HepG2 (cell line): ENCODE measurements around the gene NPSR1. TPM values are rescaled to one million over a fixed set of nuclear protein-coding genes. Genes with fewer than 3 reads are reported as not detected.

Experiments used
- ATAC-seq: fragments of 200-7000 bp; cut with Tn5 transposase; 3 replicates; pipeline ENCODE4 v1.9.1; 2020; ENCODE audit warnings: mild to moderate bottlenecking, moderate library complexity
- BruUV-seq: library from RNA; stranded (reverse); fragments of 400-500 nt; replicated peaks from 2 replicates; lab custom pipeline; 2021; lab: Mats Ljungman, UMichigan
- CTCF ChIA-PET: fragments of 300-600 bp; formaldehyde crosslinking; extraction: SDS; loops from one replicate; lab custom pipeline; 2021; ENCODE audit warnings: low total read pairs, inconsistent platforms, low intra/inter-chr PET ratio; lab: Yijun Ruan, JAX
- POLR2A ChIA-PET: fragments of 350-600 bp; sonication (Branson Sonifier 250); formaldehyde crosslinking; loops from one replicate; lab custom pipeline; 2020; ENCODE audit warnings: antibody characterized with exemption, inconsistent platforms; lab: Yijun Ruan, JAX
- DNase-seq: peaks from one replicate; pipeline ENCODE4 v3.0.0-alpha.2; 2015; ENCODE audit warnings: low spot score
- FAIRE-seq: peaks from 3 replicates; lab custom pipeline; 2011; peaks lifted over from hg19 to GRCh38; lab: Jason Lieb, UNC
- H2AFZ ChIP-seq: one replicate; pipeline ENCODE4 v1.6.1; 2011; ENCODE audit warnings: low read length, inconsistent platforms
- H3K27ac ChIP-seq: fragments of 300-600 bp; 3 replicates; pipeline ENCODE4 v1.8.0; 2011; ENCODE audit warnings: mixed run types, mild to moderate bottlenecking, mixed read lengths, low read length, inconsistent platforms; ENCODE audit not compliant: insufficient read depth; ENCODE audit errors: extremely low read length
- H3K27me3 ChIP-seq, 2 experiments: fragments of 200-600 bp in 1 of 2; 2 replicates in 1 of 2; 3 replicates in 1 of 2; pipeline versions ENCODE4 v1.6.0 to v1.8.0; 2011; ENCODE audit warnings: low read length in 2 of 2, mild to moderate bottlenecking in 2 of 2, moderate library complexity in 2 of 2, inconsistent platforms in 1 of 2; ENCODE audit not compliant: insufficient read depth in 2 of 2, control insufficient read depth in 1 of 2
- H3K36me3 ChIP-seq, 2 experiments: fragments of 200-600 bp in 1 of 2; replicated peaks in 1 of 2; 2 replicates in 1 of 2; 3 replicates in 1 of 2; pipeline versions ENCODE4 v1.5.1 to v1.8.0; 2011; ENCODE audit warnings: low read length in 2 of 2, inconsistent platforms in 1 of 2; ENCODE audit not compliant: insufficient read depth in 2 of 2, control insufficient read depth in 1 of 2
- H3K4me1 ChIP-seq: 2 replicates; pipeline ENCODE4 v1.5.1; 2012; ENCODE audit warnings: low read length, inconsistent platforms; ENCODE audit not compliant: insufficient read depth
- H3K4me2 ChIP-seq: 2 replicates; pipeline ENCODE4 v1.6.0; 2011; ENCODE audit warnings: low read depth, low read length, inconsistent platforms
- H3K4me3 ChIP-seq, 3 experiments: fragments of 200-600 bp in 1 of 3; sonication (generic), shearing (Covaris generic) in 1 of 3; replicated peaks in 1 of 3; 2 replicates each; pipeline ENCODE4 v1.5.1; 2011 to 2016; ENCODE audit warnings: low read length in 3 of 3, inconsistent platforms in 2 of 3, low read depth in 2 of 3, mild to moderate bottlenecking in 2 of 3, control low read depth in 1 of 3, mixed read lengths in 1 of 3; ENCODE audit not compliant: insufficient read depth in 1 of 3
- H3K79me2 ChIP-seq: one replicate; pipeline ENCODE4 v1.6.1; 2011; ENCODE audit warnings: low read length, inconsistent platforms; ENCODE audit not compliant: insufficient read depth
- H3K9ac ChIP-seq: 2 replicates; pipeline ENCODE4 v1.6.0; 2011; ENCODE audit warnings: mild to moderate bottlenecking, low read depth, low read length, inconsistent platforms; ENCODE audit not compliant: insufficient read depth
- H3K9me3 ChIP-seq: 2 replicates; pipeline ENCODE4 v1.5.1; 2012; ENCODE audit warnings: mild to moderate bottlenecking, low read length
- H4K20me1 ChIP-seq: 2 replicates; pipeline ENCODE4 v1.6.0; 2011; ENCODE audit warnings: inconsistent platforms, mild to moderate bottlenecking, low read length, moderate library complexity; ENCODE audit not compliant: insufficient read depth
- HDAC1 ChIP-seq: sonication (generic); formaldehyde crosslinking; IDR thresholded peaks from 2 replicates; pipeline ENCODE4 v1.5.1; 2020; ENCODE audit warnings: mild to moderate bottlenecking, missing genetic modification reagents
- MIER2 ChIP-seq: IDR thresholded peaks from 2 replicates; pipeline ENCODE4 v1.6.1; 2016; ENCODE audit warnings: missing biosample characterization, missing genetic modification reagents
- NCOA1 ChIP-seq: sonication (generic); formaldehyde crosslinking; IDR thresholded peaks from 2 replicates; pipeline ENCODE4 v1.9.0; 2021; ENCODE audit warnings: missing genetic modification reagents
- RNF2 ChIP-seq: fragments of 450-650 bp; conservative IDR thresholded peaks from 2 replicates; pipeline ENCODE4 v1.6.1; 2016; ENCODE audit warnings: low read depth
- SAP130 ChIP-seq: IDR thresholded peaks from 2 replicates; pipeline ENCODE4 v1.6.1; 2016; ENCODE audit warnings: low read depth
- TEAD3 ChIP-seq: optimal IDR thresholded peaks from 2 replicates; pipeline ENCODE3; 2016; ENCODE audit warnings: borderline replicate concordance
- XBP1 ChIP-seq: sonication (generic); formaldehyde crosslinking; IDR thresholded peaks from 2 replicates; pipeline ENCODE4 v1.5.0; 2020; ENCODE audit warnings: missing genetic modification reagents
- ZNF143 ChIP-seq: sonication (generic); formaldehyde crosslinking; IDR thresholded peaks from 2 replicates; pipeline ENCODE4 v1.4.0; 2020; ENCODE audit warnings: missing genetic modification reagents
- ZNF225 ChIP-seq: sonication (generic); formaldehyde crosslinking; IDR thresholded peaks from 2 replicates; pipeline ENCODE4 v1.4.0; 2020; ENCODE audit warnings: mild to moderate bottlenecking, missing genetic modification reagents
- ZNF557 ChIP-seq: sonication (generic); formaldehyde crosslinking; IDR thresholded peaks from 2 replicates; pipeline ENCODE4 v1.4.0; 2020; ENCODE audit warnings: missing genetic modification reagents
- ZNF569 ChIP-seq: sonication (generic); formaldehyde crosslinking; IDR thresholded peaks from 2 replicates; pipeline ENCODE4 v1.5.0; 2020; ENCODE audit warnings: mild to moderate bottlenecking, missing genetic modification reagents, moderate library complexity, borderline replicate concordance
- whole genome bisulfite sequencing: methylation state at CpG from one replicate; pipeline ENCODE4 v1.1.6; 2017; ENCODE audit warnings: low lambda C conversion rate; 5-methylcytosine and 5-hydroxymethylcytosine counted together
- in situ Hi-C: cut with HindIII; loops from 2 replicates; pipeline ENCODE4 v1.10.0; 2017; ENCODE audit warnings: low pct_unique_long_range_greater_than_20kb; ENCODE audit not compliant: extremely low pct_ligation_motif_present
- intact Hi-C: fragments of 100-400 bp; cut with micrococcal nuclease; formaldehyde crosslinking; loops from one replicate; pipeline ENCODE4 v1.10.0; 2022; ENCODE audit not compliant: unreplicated experiment
- polyA plus RNA-seq, 8 experiments: library from polyadenylated mRNA; depleted of rRNA in 3 of 8; stranded (reverse) in 7 of 8; unstranded in 1 of 8; fragments of >200 nt; fragmentation: Illumina TruSeq in 4 of 8; extraction: Trizol in 4 of 8; gene quantifications; 2 replicates each; pipeline versions ENCODE4 v1.2.1 to v1.2.3, GENCODE V29; 2011 to 2016; ENCODE audit warnings: low read depth in 4 of 8, missing spikeins in 1 of 8, mixed read lengths in 1 of 8; ENCODE audit not compliant: insufficient read depth in 1 of 8
- total RNA-seq, 5 experiments: library from RNA; depleted of rRNA; stranded (reverse); fragments of >200 nt; fragmentation: Illumina TruSeq; extraction: Trizol; gene quantifications; 2 replicates each; pipeline ENCODE4 v1.2.3, GENCODE V29; 2016; ENCODE audit warnings: low read depth in 1 of 5
- TF ChIP-seq, protein P1 (sequence below): sonication (generic); formaldehyde crosslinking; IDR thresholded peaks from 2 replicates; pipeline ENCODE4 v1.9.0; 2021; ENCODE audit warnings: missing genetic modification reagents, borderline replicate concordance
- TF ChIP-seq, protein P2 (sequence below): sonication (generic); formaldehyde crosslinking; IDR thresholded peaks from 2 replicates; pipeline ENCODE4 v1.4.0; 2020; ENCODE audit warnings: missing genetic modification reagents; ENCODE audit errors: not compliant biosample characterization
- TF ChIP-seq, protein P3 (sequence below): sonication (generic); formaldehyde crosslinking; IDR thresholded peaks from 2 replicates; pipeline ENCODE4 v1.4.0; 2020; ENCODE audit warnings: missing genetic modification reagents
- TF ChIP-seq, protein P4 (sequence below): sonication (generic); formaldehyde crosslinking; IDR thresholded peaks from 2 replicates; pipeline ENCODE4 v1.5.0; 2020; ENCODE audit warnings: missing genetic modification reagents

Gene NPSR1
- total and polyA plus RNA-seq, 2 of the 13 experiments (the other 11 are each of a cell fraction or from before 2014, with no cell fraction given) = not detected

GRCh38 chr7:34659472-34660075 is 1.6 kb downstream of the NPSR1 start (continued):
- TF ChIP-seq ZNF569 (CRISPR knock-in tag) = no peak
- TF ChIP-seq, protein P1, sequence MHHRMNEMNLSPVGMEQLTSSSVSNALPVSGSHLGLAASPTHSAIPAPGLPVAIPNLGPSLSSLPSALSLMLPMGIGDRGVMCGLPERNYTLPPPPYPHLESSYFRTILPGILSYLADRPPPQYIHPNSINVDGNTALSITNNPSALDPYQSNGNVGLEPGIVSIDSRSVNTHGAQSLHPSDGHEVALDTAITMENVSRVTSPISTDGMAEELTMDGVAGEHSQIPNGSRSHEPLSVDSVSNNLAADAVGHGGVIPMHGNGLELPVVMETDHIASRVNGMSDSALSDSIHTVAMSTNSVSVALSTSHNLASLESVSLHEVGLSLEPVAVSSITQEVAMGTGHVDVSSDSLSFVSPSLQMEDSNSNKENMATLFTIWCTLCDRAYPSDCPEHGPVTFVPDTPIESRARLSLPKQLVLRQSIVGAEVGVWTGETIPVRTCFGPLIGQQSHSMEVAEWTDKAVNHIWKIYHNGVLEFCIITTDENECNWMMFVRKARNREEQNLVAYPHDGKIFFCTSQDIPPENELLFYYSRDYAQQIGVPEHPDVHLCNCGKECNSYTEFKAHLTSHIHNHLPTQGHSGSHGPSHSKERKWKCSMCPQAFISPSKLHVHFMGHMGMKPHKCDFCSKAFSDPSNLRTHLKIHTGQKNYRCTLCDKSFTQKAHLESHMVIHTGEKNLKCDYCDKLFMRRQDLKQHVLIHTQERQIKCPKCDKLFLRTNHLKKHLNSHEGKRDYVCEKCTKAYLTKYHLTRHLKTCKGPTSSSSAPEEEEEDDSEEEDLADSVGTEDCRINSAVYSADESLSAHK (CRISPR knock-in tag) = no peak

DNA sequence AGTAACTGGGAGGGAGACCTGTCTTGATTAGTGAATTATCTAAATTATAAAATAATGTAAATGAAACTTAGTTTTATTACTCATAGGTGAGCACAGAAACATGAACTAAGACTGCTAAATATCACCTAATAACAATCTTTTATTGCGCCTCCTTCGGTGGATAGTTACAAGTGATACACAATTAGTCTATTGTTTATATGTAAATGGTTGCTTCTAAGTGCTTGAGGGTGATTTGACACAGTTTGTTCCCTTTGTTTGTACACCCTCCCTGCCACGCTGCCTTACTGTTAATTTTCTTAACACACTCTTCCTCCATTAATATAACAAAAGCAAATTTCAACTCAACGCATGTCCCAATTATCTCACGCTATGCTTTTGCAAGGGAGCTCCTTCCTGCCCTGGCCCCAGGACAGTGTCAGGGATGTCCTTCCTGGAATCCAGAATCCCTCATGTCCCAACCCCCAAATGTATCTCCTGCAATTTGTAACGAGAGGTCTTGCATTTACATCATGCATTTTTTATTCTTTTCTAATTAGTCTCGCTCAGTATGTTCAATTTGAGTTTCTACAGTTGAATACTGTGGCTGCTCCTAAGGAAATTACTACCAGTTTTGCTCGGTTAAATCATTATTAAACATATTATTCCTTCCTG is 4.2 kb downstream of the NPSR1 start:
- no peak overlapping the region for H3K4me2 ChIP-seq
- WGBS = 96% methylated on average over 8 of the region's 8 CpGs
- H3K27ac ChIP-seq = no peak overlapping the region
- H3K4me3 ChIP-seq = no peak overlapping the region
- no peaks in the 10 kb centered on the region for H4K20me1 ChIP-seq
- in situ Hi-C loops = no loop called here
- intact Hi-C loops = no loop called here
- H3K36me3 ChIP-seq = peaks cover 1 to 4% of the 10 kb centered on the region in 2 experiments; a peak in 2 of 5 replicates
- ATAC-seq (no peak), FAIRE-seq (no peak), DNase-seq (no peak)
- POLR2A ChIA-PET = no interaction called here
- H2AFZ ChIP-seq = no peak overlapping the region
- peaks cover 13% of the 10 kb centered on the region for H3K4me1 ChIP-seq
- BruUV-seq = no TSS peak
- no peak overlapping the region for H3K9ac ChIP-seq
- no peaks in the 10 kb centered on the region for H3K9me3 ChIP-seq
- H3K27me3 ChIP-seq = no peaks in the 10 kb centered on the region
- peaks cover 4% of the 10 kb centered on the region for H3K79me2 ChIP-seq
- CTCF ChIA-PET = no interaction called here
- TF ChIP-seq XBP1 (CRISPR knock-in tag) (no peak), HDAC1 (CRISPR knock-in tag) (no peak), NCOA1 (CRISPR knock-in tag) (no peak), ZNF225 (CRISPR knock-in tag) (no peak), ZNF557 (CRISPR knock-in tag) (no peak), TEAD3 (CRISPR knock-in tag) (no peak), RNF2 (no peak), MIER2 (CRISPR knock-in tag) (no peak), ZNF143 (no peak), SAP130 (CRISPR knock-in tag) (no peak)
- TF ChIP-seq, protein P2, sequence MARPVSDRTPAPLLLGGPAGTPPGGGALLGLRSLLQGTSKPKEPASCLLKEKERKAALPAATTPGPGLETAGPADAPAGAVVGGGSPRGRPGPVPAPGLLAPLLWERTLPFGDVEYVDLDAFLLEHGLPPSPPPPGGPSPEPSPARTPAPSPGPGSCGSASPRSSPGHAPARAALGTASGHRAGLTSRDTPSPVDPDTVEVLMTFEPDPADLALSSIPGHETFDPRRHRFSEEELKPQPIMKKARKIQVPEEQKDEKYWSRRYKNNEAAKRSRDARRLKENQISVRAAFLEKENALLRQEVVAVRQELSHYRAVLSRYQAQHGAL = no peak
- TF ChIP-seq, protein P3, sequence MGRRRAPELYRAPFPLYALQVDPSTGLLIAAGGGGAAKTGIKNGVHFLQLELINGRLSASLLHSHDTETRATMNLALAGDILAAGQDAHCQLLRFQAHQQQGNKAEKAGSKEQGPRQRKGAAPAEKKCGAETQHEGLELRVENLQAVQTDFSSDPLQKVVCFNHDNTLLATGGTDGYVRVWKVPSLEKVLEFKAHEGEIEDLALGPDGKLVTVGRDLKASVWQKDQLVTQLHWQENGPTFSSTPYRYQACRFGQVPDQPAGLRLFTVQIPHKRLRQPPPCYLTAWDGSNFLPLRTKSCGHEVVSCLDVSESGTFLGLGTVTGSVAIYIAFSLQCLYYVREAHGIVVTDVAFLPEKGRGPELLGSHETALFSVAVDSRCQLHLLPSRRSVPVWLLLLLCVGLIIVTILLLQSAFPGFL (CRISPR knock-in tag) = no peak
- TF ChIP-seq, protein P4, sequence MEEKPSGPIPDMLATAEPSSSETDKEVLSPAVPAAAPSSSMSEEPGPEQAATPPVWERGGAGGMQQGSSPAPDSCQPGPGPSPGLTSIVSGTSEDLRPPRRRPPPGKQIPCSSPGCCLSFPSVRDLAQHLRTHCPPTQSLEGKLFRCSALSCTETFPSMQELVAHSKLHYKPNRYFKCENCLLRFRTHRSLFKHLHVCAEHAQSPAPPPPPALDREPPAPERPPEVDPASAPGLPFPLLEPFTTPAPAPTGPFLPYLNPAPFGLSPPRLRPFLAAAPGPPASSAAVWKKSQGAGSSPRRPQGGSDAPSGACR = no peak
